Psoas muscle (tissue), 8 donors: ENCODE data around the gene RPTN. TPM values are rescaled to one million over a fixed set of nuclear protein-coding genes. Genes with fewer than 3 reads are reported as not detected.

ENCODE experiments used
- ATAC-seq, 4 donors: fragments of 200-7000 bp; cut with Tn5 transposase; one replicate each; pipeline ENCODE4 v1.9.1; 2020; ENCODE audit warnings: moderate library complexity in 3 of 4, mild to moderate bottlenecking in 2 of 4
- DNase-seq, 2 donors: peaks; one replicate each; pipeline ENCODE4 v3.0.0-alpha.2; 2020
- H3K27ac ChIP-seq: fragments of 200-600 bp; one replicate; pipeline ENCODE4 v1.8.0; 2022
- H3K27me3 ChIP-seq, 3 donors: fragments of 200-600 bp in 1 of 3; one replicate each; pipeline versions ENCODE4 v1.6.1 to v1.8.0; 2013 to 2022; ENCODE audit warnings: low read length in 2 of 3, mild to moderate bottlenecking in 2 of 3, moderate library complexity in 1 of 3; ENCODE audit not compliant: insufficient read depth in 3 of 3
- H3K36me3 ChIP-seq, 2 donors: fragments of 200-600 bp in 1 of 2; one replicate each; pipeline versions ENCODE4 v1.6.1 to v1.8.0; 2013 to 2022; ENCODE audit warnings: low read depth in 1 of 2, mild to moderate bottlenecking in 1 of 2, moderate library complexity in 1 of 2; ENCODE audit not compliant: insufficient read depth in 1 of 2
- H3K4me1 ChIP-seq: fragments of 200-600 bp; one replicate; pipeline ENCODE4 v1.8.0; 2022
- H3K4me3 ChIP-seq: fragments of 200-600 bp; one replicate; pipeline ENCODE4 v1.8.0; 2022; ENCODE audit warnings: mild to moderate bottlenecking
- H3K9me3 ChIP-seq: fragments of 200-600 bp; one replicate; pipeline ENCODE4 v1.8.0; 2022
- CTCF ChIP-seq: fragments of 200-600 bp; IDR thresholded peaks from one replicate; pipeline ENCODE4 v1.8.0; 2022; ENCODE audit warnings: antibody characterized with exemption
- WGBS, 3 donors: extraction: QIAGEN DNeasy Blood & Tissue Kit; methylation state at CpG; one replicate each; pipeline versions ENCODE4 v1.1.6 to v1.1.7; 2013; 5-methylcytosine and 5-hydroxymethylcytosine counted together
- intact Hi-C, 2 donors: fragments of 100-400 bp; cut with DNase I; formaldehyde crosslinking; loops; one replicate each; pipeline versions ENCODE4 v1.11.0 to v1.14.2; 2022
- polyA plus RNA-seq, 3 donors: library from polyadenylated mRNA; stranded (reverse); fragments of 200-250 nt; gene quantifications; one replicate each; pipeline ENCODE4 v1.2.3, GENCODE V29; 2013
- total RNA-seq, 4 donors: library from RNA; stranded (reverse); fragmentation: NEBNext Ultra II Directional in 2 of 4; extraction: Animal tissue kit (Norgen Biotek cat#: 25700) in 2 of 4; gene quantifications; one replicate each; pipeline versions ENCODE4 v1.2.1 to v1.2.4, GENCODE V29; 2021 to 2023
- donor health status: healthy with polysubstance abuse.
- donor health status: DM: no; HTN: no; CAD: no; lungs with moderate emphysema.
- donor health status: Bipolar disorder and iron deficiency.
- donor health status: healthy.
- donor health status: DM: yes; HTN: yes; CAD: no.
- donor health status: DM: no; HTN: no; CAD: no.
- donor health status: DM: no; HTN: no; CAD: no.
- donor health status: DM: yes; HTN: yes; CAD: no.

The RPTN gene
- total and polyA plus RNA-seq, 7 donors, result not detected

- intact Hi-C loops, result loop anchor here in 1 of 2 donors (5.0 kb wide), 1 partner anchor 267 kb away; no protein-coding TSS in a partner anchor
- H3K4me3 ChIP-seq, result no peak overlapping the region
- no peak for TF ChIP-seq CTCF
- H3K27me3 ChIP-seq, result peaks cover 0 to 19% (median 3%) of the 10 kb centered on the region in 3 donors
- 42 to 57% (median 53%) methylated on average over 2 of the region's 2 CpGs for WGBS, 3 donors
- H3K9me3 ChIP-seq, result no peaks in the 10 kb centered on the region
- H3K36me3 ChIP-seq, result no peaks in the 10 kb centered on the region
- H3K27ac ChIP-seq, result no peak overlapping the region
- no peaks in the 10 kb centered on the region for H3K4me1 ChIP-seq
- DNase-seq (no peak), ATAC-seq (no peak)
These were observed 31.6 kb upstream of the RPTN start for GRCh38 chr1:152190589-152190988.

- H3K9me3 ChIP-seq, result no peaks in the 10 kb centered on the region
- 23 to 27% (median 24%) methylated on average over 9 of the region's 9 CpGs for WGBS, 3 donors
- H3K27me3 ChIP-seq, result peaks cover 0 to 19% (median 3%) of the 10 kb centered on the region in 3 donors
- intact Hi-C loops, result loop anchor here (5.0 kb wide), 3 partner anchors 138 to 267 kb away; no protein-coding TSS in a partner anchor
- peak; percentile 55 for TF ChIP-seq CTCF
- no peak overlapping the region for H3K27ac ChIP-seq
- DNase-seq, result peak; percentile 44 to 57
- H3K4me1 ChIP-seq, result no peaks in the 10 kb centered on the region
- ATAC-seq, result peak in 2 of 4 donors; percentile 72 to 76
- H3K4me3 ChIP-seq, result peak overlapping the region; percentile 57
- no peaks in the 10 kb centered on the region for H3K36me3 ChIP-seq
These were observed 30.8 kb upstream of the RPTN start for GRCh38 chr1:152189657-152190442.

GRCh38 chr1:152188673-152189591, 29.9 kb upstream of the RPTN start:
- 1 to 18% (median 13%) methylated on average over 57 to 62 of the region's 62 CpGs for WGBS, 3 donors
- peak; percentile 75 to 78 for DNase-seq
- H3K9me3 ChIP-seq, result no peaks in the 10 kb centered on the region
- no peaks in the 10 kb centered on the region for H3K4me1 ChIP-seq
- intact Hi-C loops, result loop anchor here (5.0 kb wide), 2 partner anchors 137 to 253 kb away; no protein-coding TSS in a partner anchor
- H3K36me3 ChIP-seq, result no peaks in the 10 kb centered on the region
- peak overlapping the region; percentile 7 for H3K27ac ChIP-seq
- H3K4me3 ChIP-seq, result peak overlapping the region; percentile 57
- peak; percentile 56 for TF ChIP-seq CTCF
- peak in 3 of 4 donors; percentile 28 to 71 (median 67) for ATAC-seq
- H3K27me3 ChIP-seq, result peaks cover 0 to 19% (median 3%) of the 10 kb centered on the region in 3 donors

- ATAC-seq (no peak), DNase-seq (no peak)
- peaks cover 0 to 19% (median 3%) of the 10 kb centered on the region in 3 donors for H3K27me3 ChIP-seq
- 78 to 86% (median 81%) methylated on average over 5 of the region's 5 CpGs for WGBS, 3 donors
- intact Hi-C loops, result loop anchor here (5.0 kb wide), 2 partner anchors 134 to 256 kb away; no protein-coding TSS in a partner anchor
- TF ChIP-seq CTCF, result no peak
- no peaks in the 10 kb centered on the region for H3K9me3 ChIP-seq
- H3K36me3 ChIP-seq, result no peaks in the 10 kb centered on the region
- no peak overlapping the region for H3K4me3 ChIP-seq
- H3K4me1 ChIP-seq, result no peaks in the 10 kb centered on the region
- no peak overlapping the region for H3K27ac ChIP-seq
These were observed 27.7 kb upstream of the RPTN start for GRCh38 chr1:152186556-152187285.
